Activated T-cell treated with anti-CD3 and anti-CD28 coated beads for 24 hours (primary cell): ENCODE data around the gene REELD1.

Experiments used
- DNase-seq: peaks from one replicate; pipeline ENCODE4 v3.0.0-alpha.2; 2020; ENCODE audit warnings: low read depth

Gene REELD1

DNA sequence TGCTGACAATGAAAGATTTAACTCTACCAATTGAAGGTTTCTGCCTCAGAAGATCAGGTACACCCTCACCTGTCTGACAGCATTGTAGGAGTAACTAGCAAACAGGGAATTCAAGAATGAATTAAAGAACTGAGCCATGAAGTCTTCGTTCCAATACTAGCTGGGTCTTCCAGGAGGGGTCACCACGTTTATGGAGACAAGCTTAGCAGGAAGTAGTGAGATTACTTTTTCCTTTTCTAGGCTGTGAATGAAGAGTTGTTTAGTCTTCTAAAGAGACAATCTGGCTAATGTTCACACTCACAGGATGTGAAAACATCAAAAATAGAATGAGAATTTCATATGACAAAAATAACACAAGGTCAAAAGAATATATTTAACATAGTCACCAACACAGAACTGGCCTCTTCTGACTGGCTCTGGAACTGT, 54.9 kb downstream of the REELD1 start:
- no peak for DNase-seq

DNA sequence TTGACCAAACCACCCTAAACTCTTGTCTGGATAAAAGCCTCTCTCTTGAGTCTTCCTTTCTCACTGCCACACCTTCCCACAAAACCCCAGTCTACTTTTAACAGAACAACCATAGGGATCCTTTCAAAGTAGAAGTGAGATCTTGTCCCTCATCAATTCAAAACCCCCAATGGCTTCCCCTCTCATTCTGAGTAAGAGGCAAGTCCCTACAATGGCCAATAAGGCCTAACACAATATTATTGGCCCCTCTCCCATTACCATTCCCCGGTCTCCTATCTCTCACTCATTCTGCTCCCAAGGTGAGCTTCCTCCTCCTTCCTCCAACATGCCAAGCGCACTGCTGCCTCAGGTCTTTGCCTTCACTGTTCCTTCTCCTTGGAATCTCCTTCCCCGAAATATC, 57.1 kb downstream of the REELD1 start:
- DNase-seq = no peak

- no peak for DNase-seq
These were observed 59.0 kb downstream of the REELD1 start for GRCh38 chr4:146273204-146273901.

- DNase-seq = no peak
These were observed 60.4 kb downstream of the REELD1 start for GRCh38 chr4:146274774-146275173.

GRCh38 chr4:146275370-146275769, 61.0 kb downstream of the REELD1 start:
- no peak for DNase-seq

GRCh38 chr4:146278986-146279385, 64.6 kb downstream of the REELD1 start:
- no peak for DNase-seq
